Mucosa of rectum (tissue), 2 donors: Measurements from ENCODE around the gene KNDC1.
"Not testable (repeated sequence)": the region's sequence is repeated elsewhere in the genome, so short reads cannot be mapped to it uniquely, and the experiment has no call there.

Experiments
- H3K27ac ChIP-seq, 2 donors: one replicate each; pipeline ENCODE4 v1.7.0; 2013; ENCODE audit warnings: inconsistent platforms in 2 of 2, low read depth in 2 of 2, low read length in 2 of 2
- H3K27me3 ChIP-seq, 2 donors: one replicate each; pipeline ENCODE4 v1.7.0; 2013; ENCODE audit warnings: low read length in 2 of 2; ENCODE audit not compliant: control insufficient read depth in 2 of 2, insufficient read depth in 2 of 2
- H3K36me3 ChIP-seq, 2 donors: one replicate each; pipeline ENCODE4 v1.7.0; 2013; ENCODE audit warnings: low read length in 2 of 2; ENCODE audit not compliant: control insufficient read depth in 2 of 2, insufficient read depth in 2 of 2
- H3K4me1 ChIP-seq, 2 donors: one replicate each; pipeline ENCODE4 v1.7.0; 2013; ENCODE audit warnings: low read length in 2 of 2, mild to moderate bottlenecking in 1 of 2; ENCODE audit not compliant: control insufficient read depth in 2 of 2, insufficient read depth in 2 of 2
- H3K4me3 ChIP-seq, 2 donors: one replicate each; pipeline ENCODE4 v1.7.0; 2013; ENCODE audit warnings: low read length in 2 of 2
- H3K9ac ChIP-seq, 2 donors: one replicate each; pipeline ENCODE4 v1.7.0; 2013; ENCODE audit warnings: low read length in 2 of 2, low read depth in 1 of 2, mild to moderate bottlenecking in 1 of 2
- H3K9me3 ChIP-seq, 2 donors: one replicate each; pipeline ENCODE4 v1.7.0; 2013; ENCODE audit warnings: low read length in 2 of 2; ENCODE audit not compliant: control insufficient read depth in 2 of 2
- donor health status: healthy.
- donor health status: Normal muscosa, but diverticular disease.

KNDC1 gene

GRCh38 chr10:133159950-133160825, at the start of gene KNDC1:
KNDC1 (plus strand) TSS chr10:133160219; CDS start chr10:133160468, 249 bp downstream.
- Histone ChIP-seq H3K27me3 (peaks cover 12 to 20% of the 10 kb centered on the region in 2 donors), H3K4me3 (peak within 1 kb of the TSS in 1 of 2 donors; percentile 30), H3K9me3 (no peaks in the 10 kb centered on the region)

GRCh38 chr10:133110609-133111275, 49.3 kb upstream of the KNDC1 start:
- no peak overlapping the region for H3K27ac ChIP-seq
- no peak overlapping the region for H3K9ac ChIP-seq
- H3K27me3 ChIP-seq = no peaks in the 10 kb centered on the region
- no peaks in the 10 kb centered on the region for H3K36me3 ChIP-seq
- H3K4me1 ChIP-seq = no peaks in the 10 kb centered on the region
- H3K4me3 ChIP-seq = no peak overlapping the region
- H3K9me3 ChIP-seq = peaks cover 0 to 6% of the 10 kb centered on the region in 2 donors

More at GRCh38 chr10:133159950-133160825, at the start of gene KNDC1:
- Histone ChIP-seq H3K9ac (no peak within 1 kb of the TSS), H3K36me3 (no peaks in the 10 kb centered on the region), H3K27ac (no peak within 1 kb of the TSS), H3K4me1 (no peaks in the 10 kb centered on the region)

- not testable (repeated sequence) for H3K9me3 ChIP-seq, H3K27ac ChIP-seq, H3K4me3 ChIP-seq, H3K36me3 ChIP-seq, H3K27me3 ChIP-seq, H3K4me1 ChIP-seq, H3K9ac ChIP-seq
These were observed 48.4 kb upstream of the KNDC1 start for GRCh38 chr10:133111640-133112039.

- no peak overlapping the region for H3K9ac ChIP-seq
- no peaks in the 10 kb centered on the region for H3K9me3 ChIP-seq
- H3K27ac ChIP-seq = no peak overlapping the region
- H3K36me3 ChIP-seq = no peaks in the 10 kb centered on the region
- no peaks in the 10 kb centered on the region for H3K4me1 ChIP-seq
- no peak overlapping the region for H3K4me3 ChIP-seq
- H3K27me3 ChIP-seq = no peaks in the 10 kb centered on the region
These were observed 46.7 kb upstream of the KNDC1 start for GRCh38 chr10:133113146-133113830.

GRCh38 chr10:133113847-133114246, 46.2 kb upstream of the KNDC1 start:
- H3K9me3 ChIP-seq = peaks cover 0 to 2% of the 10 kb centered on the region in 2 donors
- H3K4me3 ChIP-seq = no peak overlapping the region
- H3K27me3 ChIP-seq = no peaks in the 10 kb centered on the region
- no peaks in the 10 kb centered on the region for H3K36me3 ChIP-seq
- no peaks in the 10 kb centered on the region for H3K4me1 ChIP-seq
- no peak overlapping the region for H3K9ac ChIP-seq
- H3K27ac ChIP-seq = no peak overlapping the region

- Histone ChIP-seq H3K27ac (no peak overlapping the region), H3K36me3 (no peaks in the 10 kb centered on the region), H3K4me1 (no peaks in the 10 kb centered on the region), H3K9ac (no peak overlapping the region), H3K27me3 (no peaks in the 10 kb centered on the region), H3K9me3 (peaks cover 0 to 3% of the 10 kb centered on the region in 2 donors), H3K4me3 (no peak overlapping the region)
These were observed 45.8 kb upstream of the KNDC1 start for GRCh38 chr10:133114251-133114650.

GRCh38 chr10:133114726-133115452, 45.1 kb upstream of the KNDC1 start:
- Histone ChIP-seq H3K9me3 (peaks cover 0 to 3% of the 10 kb centered on the region in 2 donors), H3K27me3 (no peaks in the 10 kb centered on the region), H3K9ac (no peak overlapping the region), H3K27ac (no peak overlapping the region), H3K4me1 (no peaks in the 10 kb centered on the region), H3K4me3 (no peak overlapping the region), H3K36me3 (no peaks in the 10 kb centered on the region)

GRCh38 chr10:133115453-133115842, 44.6 kb upstream of the KNDC1 start:
- Histone ChIP-seq H3K27me3 (no peaks in the 10 kb centered on the region), H3K4me1 (no peaks in the 10 kb centered on the region), H3K9me3 (peaks cover 0 to 3% of the 10 kb centered on the region in 2 donors), H3K4me3 (no peak overlapping the region), H3K9ac (no peak overlapping the region), H3K36me3 (no peaks in the 10 kb centered on the region), H3K27ac (no peak overlapping the region)

GRCh38 chr10:133115976-133116375, 44.0 kb upstream of the KNDC1 start:
- Histone ChIP-seq H3K9me3 (peaks cover 0 to 3% of the 10 kb centered on the region in 2 donors), H3K4me3 (no peak overlapping the region), H3K9ac (no peak overlapping the region), H3K36me3 (no peaks in the 10 kb centered on the region), H3K27me3 (no peaks in the 10 kb centered on the region), H3K4me1 (no peaks in the 10 kb centered on the region), H3K27ac (no peak overlapping the region)
